Thymus (tissue), 11 donors: ENCODE results near the gene CTDP1. TPM values are rescaled to one million over a fixed set of nuclear protein-coding genes. Genes with fewer than 3 reads are reported as not detected.

ENCODE experiments used
- DNase-seq, 9 donors: peaks; one replicate each; pipeline ENCODE4 v3.0.0-alpha.2; 2013; ENCODE audit warnings: low spot score in 9 of 9, low read depth in 6 of 9, missing footprints in 1 of 9
- H3K27ac ChIP-seq, 2 donors: one replicate each; pipeline ENCODE4 v1.5.1; 2013; ENCODE audit warnings: control low read depth in 1 of 2, low read depth in 1 of 2, low read length in 1 of 2, mild to moderate bottlenecking in 1 of 2, moderate library complexity in 1 of 2
- H3K27me3 ChIP-seq, 2 donors: one replicate each; pipeline ENCODE4 v1.5.1; 2013; ENCODE audit warnings: low read length in 1 of 2; ENCODE audit not compliant: control insufficient read depth in 2 of 2, insufficient read depth in 1 of 2
- H3K36me3 ChIP-seq, 2 donors: one replicate each; pipeline ENCODE4 v1.5.1; 2013; ENCODE audit warnings: low read length in 1 of 2, mild to moderate bottlenecking in 1 of 2, moderate library complexity in 1 of 2; ENCODE audit not compliant: control insufficient read depth in 2 of 2, insufficient read depth in 2 of 2
- H3K4me1 ChIP-seq, 2 donors: one replicate each; pipeline ENCODE4 v1.5.1; 2013; ENCODE audit warnings: low read length in 2 of 2; ENCODE audit not compliant: control insufficient read depth in 2 of 2, insufficient read depth in 2 of 2
- H3K4me3 ChIP-seq, 2 donors: one replicate each; pipeline ENCODE4 v1.5.1; 2013; ENCODE audit warnings: low read length in 2 of 2, control low read depth in 1 of 2, mild to moderate bottlenecking in 1 of 2
- H3K9me3 ChIP-seq, 2 donors: one replicate each; pipeline ENCODE4 v1.5.1; 2013; ENCODE audit warnings: low read length in 1 of 2, mild to moderate bottlenecking in 1 of 2; ENCODE audit not compliant: control insufficient read depth in 2 of 2, insufficient read depth in 1 of 2
- WGBS: extraction: QIAGEN DNeasy Blood & Tissue Kit; methylation state at CpG from one replicate; pipeline ENCODE4 v1.1.7; 2013; 5-methylcytosine and 5-hydroxymethylcytosine counted together
- polyA plus RNA-seq: library from polyadenylated mRNA; stranded (reverse); fragments of 200-250 nt; gene quantifications from one replicate; pipeline ENCODE4 v1.2.3, GENCODE V29; 2013
- total RNA-seq: library from RNA; stranded (reverse); fragments of 120-200 nt; gene quantifications from one replicate; pipeline ENCODE4 v1.2.4, GENCODE V29; 2013
- donor health status: healthy.

Gene CTDP1
- total and polyA plus RNA-seq, 2 donors = 15.4 to 26.4 TPM

DNA sequence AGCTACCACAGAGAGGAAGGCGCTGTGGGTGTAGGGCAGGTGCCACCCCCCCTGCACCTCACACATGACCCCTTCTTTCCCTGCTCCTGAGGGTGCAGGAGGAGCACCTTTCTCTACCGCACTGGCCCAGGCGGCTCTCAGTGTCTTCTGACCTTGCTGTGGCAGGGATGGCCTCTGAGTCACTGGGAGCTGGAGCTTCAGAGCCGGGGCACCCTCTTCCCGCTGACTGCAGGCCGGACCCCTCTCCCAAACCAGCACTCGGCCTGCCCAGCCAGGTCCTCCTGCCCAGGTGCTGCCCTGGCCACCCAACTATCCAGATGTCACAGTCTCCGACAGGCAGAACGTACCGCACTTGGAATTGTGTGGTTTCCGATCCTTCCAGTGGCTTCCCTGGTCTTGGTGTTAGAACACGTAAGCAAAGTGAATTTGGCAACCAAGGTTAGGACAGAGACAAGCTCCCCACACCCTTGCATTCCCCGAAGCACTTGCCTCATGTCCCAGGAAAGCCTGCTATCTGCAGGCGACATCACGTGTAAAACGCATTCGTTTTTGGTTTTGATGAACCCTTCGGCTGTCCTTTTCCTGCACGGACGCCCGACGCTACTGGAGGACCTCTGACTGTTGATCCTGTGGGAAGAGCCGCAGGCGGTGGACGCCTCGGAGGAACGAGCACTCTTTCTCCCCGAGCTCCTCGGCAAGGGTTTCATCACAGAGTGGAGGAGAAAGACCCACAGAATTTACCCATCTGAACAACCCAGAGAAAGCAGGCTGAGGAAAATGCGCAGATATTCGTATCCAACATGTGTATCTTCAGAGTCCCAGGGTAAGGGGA lies 93.5 kb downstream of the CTDP1 start:
- Histone ChIP-seq H3K27ac (no peak overlapping the region), H3K36me3 (no peaks in the 10 kb centered on the region), H3K27me3 (peaks cover 0 to 21% of the 10 kb centered on the region in 2 donors), H3K4me3 (no peak overlapping the region), H3K9me3 (peaks cover 1 to 4% of the 10 kb centered on the region in 2 donors), H3K4me1 (no peaks in the 10 kb centered on the region)
- DNase-seq = no peak
- WGBS = 96% methylated on average over 31 of the region's 31 CpGs

GRCh38 chr18:79774111-79774510 lies 94.5 kb downstream of the CTDP1 start:
- no peaks in the 10 kb centered on the region for H3K36me3 ChIP-seq
- no peak overlapping the region for H3K27ac ChIP-seq
- 86% methylated on average over 18 of the region's 18 CpGs for WGBS
- H3K9me3 ChIP-seq = peaks cover 1 to 4% of the 10 kb centered on the region in 2 donors
- H3K4me3 ChIP-seq = no peak overlapping the region
- no peak for DNase-seq
- no peaks in the 10 kb centered on the region for H3K4me1 ChIP-seq
- peaks cover 0 to 21% of the 10 kb centered on the region in 2 donors for H3K27me3 ChIP-seq

- Histone ChIP-seq H3K4me1 (no peaks in the 10 kb centered on the region), H3K27ac (no peak overlapping the region), H3K4me3 (no peak overlapping the region), H3K36me3 (no peaks in the 10 kb centered on the region), H3K9me3 (peaks cover 1 to 4% of the 10 kb centered on the region in 2 donors), H3K27me3 (peaks cover 0 to 16% of the 10 kb centered on the region in 2 donors)
- DNase-seq = no peak
- WGBS = 90% methylated on average over 35 of the region's 35 CpGs
These were observed 96.0 kb downstream of the CTDP1 start for GRCh38 chr18:79775441-79776221.

GRCh38 chr18:79776674-79777073 lies 97.1 kb downstream of the CTDP1 start:
- DNase-seq = no peak
- Histone ChIP-seq H3K36me3 (no peaks in the 10 kb centered on the region), H3K27me3 (peaks cover 0 to 17% of the 10 kb centered on the region in 2 donors), H3K4me1 (no peaks in the 10 kb centered on the region), H3K4me3 (no peak overlapping the region), H3K9me3 (peaks cover 1 to 4% of the 10 kb centered on the region in 2 donors), H3K27ac (no peak overlapping the region)
- WGBS = 97% methylated on average over 2 of the region's 2 CpGs

DNA sequence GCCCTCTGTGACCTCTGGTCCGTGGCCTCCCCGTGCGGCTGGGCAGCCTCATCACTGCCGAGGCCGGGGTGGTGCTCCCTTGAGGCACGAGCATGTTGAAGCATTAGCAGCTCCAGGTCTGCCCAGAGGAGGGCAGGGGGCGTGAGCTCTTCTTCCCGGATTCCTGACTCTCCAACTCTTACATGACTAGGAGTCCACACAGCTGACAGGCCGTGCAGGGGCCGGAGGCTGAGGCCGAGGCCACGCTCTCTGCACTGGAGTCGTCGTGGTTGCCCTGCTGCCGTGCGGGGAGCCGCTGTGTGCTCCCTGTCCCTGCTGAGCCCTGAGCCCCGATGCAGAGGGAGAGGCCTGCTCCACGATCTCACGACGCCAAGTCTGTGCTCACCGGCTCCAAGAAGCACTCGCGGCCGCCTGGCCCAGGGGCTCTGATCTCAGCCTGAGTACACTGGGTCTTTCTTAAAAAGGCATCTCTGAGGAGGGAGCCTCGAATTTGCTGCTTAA lies 98.7 kb downstream of the CTDP1 start:
- Histone ChIP-seq H3K36me3 (no peaks in the 10 kb centered on the region), H3K4me3 (no peak overlapping the region), H3K27me3 (peaks cover 0 to 13% of the 10 kb centered on the region in 2 donors), H3K9me3 (no peaks in the 10 kb centered on the region), H3K27ac (no peak overlapping the region), H3K4me1 (no peaks in the 10 kb centered on the region)
- 83% methylated on average over 26 of the region's 26 CpGs for WGBS
- no peak for DNase-seq

DNA sequence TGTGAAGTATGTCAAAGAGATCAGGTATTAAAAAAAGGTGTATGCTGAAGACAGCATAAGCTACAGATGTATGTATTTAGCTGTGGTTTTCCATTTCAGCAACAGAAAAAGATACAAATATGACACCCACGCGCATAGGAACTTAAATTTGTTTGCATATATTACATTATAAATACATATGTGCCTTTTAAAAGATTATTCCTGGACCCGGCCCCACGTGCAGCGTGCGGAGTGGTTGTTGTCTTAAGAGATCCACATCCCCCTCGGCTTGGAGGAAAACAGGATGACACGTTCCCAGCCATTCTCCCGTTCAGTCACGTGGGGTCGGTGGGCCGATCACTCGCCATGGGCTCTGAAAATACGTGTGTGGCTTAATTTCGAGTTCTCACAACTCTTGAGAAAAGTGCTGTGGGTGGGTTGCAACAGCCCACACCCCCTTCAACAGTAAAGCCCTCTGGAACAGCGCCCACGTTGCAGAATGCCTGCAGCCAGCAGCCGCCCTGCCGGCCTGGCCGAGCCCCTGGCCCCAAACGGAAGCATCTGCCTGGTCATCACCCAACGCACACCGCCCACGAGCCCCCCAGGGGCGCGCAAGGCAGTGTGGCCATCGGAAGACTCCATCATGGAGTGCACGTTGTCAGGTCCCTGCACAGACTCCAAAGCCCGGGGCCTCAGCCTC lies 99.6 kb downstream of the CTDP1 start:
- no peak for DNase-seq
- Histone ChIP-seq H3K9me3 (no peaks in the 10 kb centered on the region), H3K4me3 (no peak overlapping the region), H3K4me1 (no peaks in the 10 kb centered on the region), H3K27ac (no peak overlapping the region), H3K36me3 (no peaks in the 10 kb centered on the region), H3K27me3 (peaks cover 0 to 16% of the 10 kb centered on the region in 2 donors)
- 91% methylated on average over 29 of the region's 29 CpGs for WGBS

DNA sequence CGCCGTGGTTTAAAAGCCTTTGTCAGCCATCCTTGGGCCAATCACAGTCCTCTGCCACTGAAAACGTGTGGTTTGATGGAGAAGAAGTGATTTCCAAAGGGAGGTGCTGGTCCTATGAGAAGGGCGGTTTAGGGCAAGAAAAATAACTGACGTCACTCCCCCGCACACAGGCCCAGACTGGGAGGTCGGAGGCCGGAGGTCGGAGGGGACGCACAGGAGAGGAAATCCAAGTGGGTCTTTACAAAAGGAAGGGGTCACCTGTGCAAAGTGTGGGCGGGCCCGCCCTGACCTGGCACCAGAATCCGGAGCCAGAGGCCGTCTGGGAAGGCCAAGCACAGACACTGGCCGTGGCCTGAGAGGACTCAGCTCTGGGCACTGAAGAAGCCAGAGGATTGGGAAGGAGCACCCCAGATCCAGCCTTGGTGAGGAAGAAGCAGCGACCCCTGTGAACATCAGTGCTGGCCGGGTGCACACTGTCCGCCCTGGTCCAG lies 100.1 kb downstream of the CTDP1 start:
- no peaks in the 10 kb centered on the region for H3K4me1 ChIP-seq
- no peak overlapping the region for H3K4me3 ChIP-seq
- DNase-seq = no peak
- no peaks in the 10 kb centered on the region for H3K9me3 ChIP-seq
- no peaks in the 10 kb centered on the region for H3K36me3 ChIP-seq
- H3K27me3 ChIP-seq = peaks cover 0 to 21% of the 10 kb centered on the region in 2 donors
- H3K27ac ChIP-seq = no peak overlapping the region
- WGBS = 90% methylated on average over 18 of the region's 18 CpGs

GRCh38 chr18:79780547-79780946 lies 100.9 kb downstream of the CTDP1 start:
- no peak for DNase-seq
- 98% methylated on average over 8 of the region's 8 CpGs for WGBS
- Histone ChIP-seq H3K36me3 (no peaks in the 10 kb centered on the region), H3K4me1 (no peaks in the 10 kb centered on the region), H3K9me3 (no peaks in the 10 kb centered on the region), H3K27me3 (peaks cover 0 to 26% of the 10 kb centered on the region in 2 donors), H3K27ac (no peak overlapping the region), H3K4me3 (no peak overlapping the region)
